AG04450 (cell line): Measurements from ENCODE around the gene MAGI2. TPM values are rescaled to one million over a fixed set of nuclear protein-coding genes. Genes with fewer than 3 reads are reported as not detected.

Experiments used
- CTCF ChIA-PET: fragments of 300-600, 350-600 bp; formaldehyde crosslinking; extraction: SDS; loops from one replicate; lab custom pipeline; 2022; ENCODE audit warnings: antibody characterized with exemption, inconsistent platforms; lab: Charles Lee
- POLR2A ChIA-PET: fragments of 350-600 bp; formaldehyde crosslinking; extraction: SDS; loops from one replicate; lab custom pipeline; 2021; ENCODE audit warnings: antibody characterized with exemption, inconsistent platforms; lab: Yijun Ruan, JAX
- DNase-seq: peaks from one replicate; pipeline ENCODE4 v3.0.0-alpha.2; 2011; ENCODE audit warnings: low read depth, low spot score
- H3K27ac ChIP-seq: one replicate; pipeline ENCODE4 v1.5.1; 2012; ENCODE audit warnings: low read depth, low read length, control low read depth
- H3K27me3 ChIP-seq: one replicate; pipeline ENCODE4 v1.6.0; 2012; ENCODE audit warnings: low read length; ENCODE audit not compliant: control insufficient read depth, insufficient read depth
- H3K4me3 ChIP-seq: 2 replicates; pipeline ENCODE4 v1.5.1; 2011; ENCODE audit warnings: mild to moderate bottlenecking, low read depth, low read length, control low read depth
- H3K9me3 ChIP-seq: 2 replicates; pipeline ENCODE4 v1.5.1; 2012; ENCODE audit warnings: low read length; ENCODE audit not compliant: control insufficient read depth, insufficient read depth
- CTCF ChIP-seq: IDR thresholded peaks from 2 replicates; pipeline ENCODE4 v1.5.1; 2011; ENCODE audit warnings: low read depth, low read length, control low read depth, inconsistent platforms
- polyA plus RNA-seq: library from polyadenylated mRNA; depleted of rRNA; stranded (reverse); fragments of >200 nt; gene quantifications from 2 replicates; pipeline ENCODE4 v1.2.3, GENCODE V29; 2011

MAGI2 gene
- polyA plus RNA-seq, 1 experiment: 2.3 TPM

GRCh38 chr7:78794101-78794500, 659.4 kb downstream of the MAGI2 start:
- Histone ChIP-seq H3K4me3 (no peak overlapping the region), H3K9me3 (no peaks in the 10 kb centered on the region), H3K27me3 (no peaks in the 10 kb centered on the region), H3K27ac (no peak overlapping the region)
- TF ChIP-seq CTCF: no peak
- CTCF ChIA-PET: no interaction called here
- POLR2A ChIA-PET: no interaction called here
- peak; percentile 34 for DNase-seq

- DNase-seq: no peak
- TF ChIP-seq CTCF: no peak
- POLR2A ChIA-PET: no interaction called here
- CTCF ChIA-PET: no interaction called here
- no peaks in the 10 kb centered on the region for H3K9me3 ChIP-seq
- no peak overlapping the region for H3K27ac ChIP-seq
- H3K27me3 ChIP-seq: no peaks in the 10 kb centered on the region
- no peak overlapping the region for H3K4me3 ChIP-seq
These were observed 660.8 kb downstream of the MAGI2 start for GRCh38 chr7:78792624-78793023.

- POLR2A ChIA-PET: no interaction called here
- Histone ChIP-seq H3K27me3 (no peaks in the 10 kb centered on the region), H3K4me3 (no peak overlapping the region), H3K9me3 (no peaks in the 10 kb centered on the region), H3K27ac (no peak overlapping the region)
- CTCF ChIA-PET: no interaction called here
- DNase-seq: no peak
- TF ChIP-seq CTCF: no peak
These were observed 661.5 kb downstream of the MAGI2 start for GRCh38 chr7:78792006-78792405.

GRCh38 chr7:78788464-78788863, 665.0 kb downstream of the MAGI2 start:
- CTCF ChIA-PET: no interaction called here
- no peaks in the 10 kb centered on the region for H3K9me3 ChIP-seq
- H3K27me3 ChIP-seq: no peaks in the 10 kb centered on the region
- POLR2A ChIA-PET: no interaction called here
- no peak overlapping the region for H3K27ac ChIP-seq
- DNase-seq: no peak
- no peak for TF ChIP-seq CTCF
- H3K4me3 ChIP-seq: no peak overlapping the region

- no peak for TF ChIP-seq CTCF
- no peak for DNase-seq
- ChIA-PET CTCF (no interaction called here), POLR2A (no interaction called here)
- Histone ChIP-seq H3K27ac (no peak overlapping the region), H3K9me3 (no peaks in the 10 kb centered on the region), H3K4me3 (no peak overlapping the region), H3K27me3 (no peaks in the 10 kb centered on the region)
These were observed 665.6 kb downstream of the MAGI2 start for GRCh38 chr7:78787854-78788253.
